GM13976 (cell line): ENCODE data around the gene TRPM2.
"Not testable (repeated sequence)": the region's sequence is repeated elsewhere in the genome, so short reads cannot be mapped to it uniquely, and the experiment has no call there.

Experiments
- DNase-seq: peaks from one replicate; pipeline ENCODE4 v3.0.0; 2012; ENCODE audit warnings: low spot score
- in situ Hi-C: fragments of 300-500 bp; cut with MboI; formaldehyde crosslinking; loops from one replicate; pipeline ENCODE4 v1.12.0; 2022; ENCODE audit warnings: low sequenced_read_pairs, mixed read lengths, inconsistent platforms; ENCODE audit not compliant: unreplicated experiment
- TF ChIP-seq, protein P1 (sequence below): IDR thresholded peaks from 2 replicates; pipeline ENCODE4 v1.5.1; 2012; ENCODE audit warnings: borderline replicate concordance, mild to moderate bottlenecking; ENCODE audit not compliant: insufficient read depth; ENCODE audit errors: extremely low read depth, missing control alignments, control extremely low read depth

Gene TRPM2

DNA sequence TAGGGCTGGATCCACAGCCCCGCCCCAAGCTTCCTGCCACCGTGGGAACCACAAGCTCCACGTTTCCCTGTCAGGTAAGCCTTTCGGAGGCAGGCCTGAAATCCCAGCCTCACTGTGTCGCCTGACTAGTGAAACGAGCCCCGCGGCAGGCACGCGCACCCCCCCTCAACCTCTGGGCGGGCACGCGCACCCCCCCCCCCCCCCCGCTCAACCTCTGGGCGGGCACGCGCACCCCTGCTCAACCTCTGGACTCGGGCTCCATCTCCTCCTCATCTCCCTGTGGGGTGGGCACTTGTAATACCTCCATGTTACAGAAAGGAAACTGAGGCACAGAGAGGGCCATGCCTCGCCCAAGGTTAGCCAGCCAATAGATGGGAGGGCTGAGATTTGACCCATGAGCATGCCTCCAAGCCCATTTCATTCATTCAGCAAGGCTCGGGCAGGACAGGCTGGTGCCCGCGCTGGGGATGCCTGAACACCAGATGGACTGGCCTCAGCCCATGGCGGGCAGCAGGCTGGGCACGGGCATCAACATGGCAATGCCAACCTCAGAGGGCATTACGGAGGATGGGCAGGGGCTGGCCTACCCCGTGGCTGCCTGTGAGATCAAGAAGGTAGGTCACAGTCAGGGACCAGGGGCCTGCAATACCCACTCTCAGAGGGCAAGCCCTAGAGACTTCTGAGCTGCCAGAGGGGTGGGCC is 18.9 kb upstream of the TRPM2 start:
- TF ChIP-seq, protein P1, sequence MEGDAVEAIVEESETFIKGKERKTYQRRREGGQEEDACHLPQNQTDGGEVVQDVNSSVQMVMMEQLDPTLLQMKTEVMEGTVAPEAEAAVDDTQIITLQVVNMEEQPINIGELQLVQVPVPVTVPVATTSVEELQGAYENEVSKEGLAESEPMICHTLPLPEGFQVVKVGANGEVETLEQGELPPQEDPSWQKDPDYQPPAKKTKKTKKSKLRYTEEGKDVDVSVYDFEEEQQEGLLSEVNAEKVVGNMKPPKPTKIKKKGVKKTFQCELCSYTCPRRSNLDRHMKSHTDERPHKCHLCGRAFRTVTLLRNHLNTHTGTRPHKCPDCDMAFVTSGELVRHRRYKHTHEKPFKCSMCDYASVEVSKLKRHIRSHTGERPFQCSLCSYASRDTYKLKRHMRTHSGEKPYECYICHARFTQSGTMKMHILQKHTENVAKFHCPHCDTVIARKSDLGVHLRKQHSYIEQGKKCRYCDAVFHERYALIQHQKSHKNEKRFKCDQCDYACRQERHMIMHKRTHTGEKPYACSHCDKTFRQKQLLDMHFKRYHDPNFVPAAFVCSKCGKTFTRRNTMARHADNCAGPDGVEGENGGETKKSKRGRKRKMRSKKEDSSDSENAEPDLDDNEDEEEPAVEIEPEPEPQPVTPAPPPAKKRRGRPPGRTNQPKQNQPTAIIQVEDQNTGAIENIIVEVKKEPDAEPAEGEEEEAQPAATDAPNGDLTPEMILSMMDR, result no peak
- in situ Hi-C loops, result no loop called here
- no peak for DNase-seq

DNA sequence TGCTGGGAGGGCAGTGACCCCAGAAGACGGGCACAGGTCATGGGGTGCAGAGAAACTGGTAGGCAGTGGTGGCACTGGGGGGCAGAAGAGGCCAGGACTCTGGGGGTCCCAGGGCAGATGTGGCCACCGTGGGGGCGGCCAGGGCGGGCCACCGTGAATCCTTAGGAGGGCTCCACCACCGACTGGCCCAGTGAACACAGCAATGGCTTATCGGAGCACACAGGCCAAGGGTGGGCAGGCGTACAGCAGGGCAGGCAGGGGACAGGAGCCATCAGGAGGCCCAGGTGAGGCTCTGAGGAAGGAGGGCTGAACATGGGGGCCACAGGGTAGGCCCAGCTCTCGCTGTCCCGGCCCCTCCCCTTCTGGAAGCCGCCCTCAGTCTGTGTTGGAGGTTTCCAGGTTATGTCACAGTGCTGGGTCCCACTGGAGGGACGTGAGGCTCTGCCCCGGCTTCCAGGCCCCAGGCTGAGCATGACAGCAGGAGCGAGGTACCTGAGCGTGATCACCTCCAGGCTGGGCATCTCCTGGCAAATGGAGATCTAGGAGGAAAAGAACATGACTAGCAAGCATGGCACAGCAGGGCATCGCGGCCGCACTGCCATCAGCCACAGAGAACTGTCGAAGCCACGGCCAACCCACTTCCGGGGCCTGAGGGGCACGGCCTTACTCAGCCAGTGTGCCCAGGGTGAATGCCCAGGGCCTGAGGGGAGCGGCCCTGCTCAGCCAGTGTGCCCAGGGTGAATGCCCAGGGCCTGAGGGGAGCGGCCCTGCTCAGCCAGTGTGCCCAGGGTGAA is 18.0 kb upstream of the TRPM2 start:
- TF ChIP-seq, protein P1, result no peak
- in situ Hi-C loops, result no loop called here
- no peak for DNase-seq

DNA sequence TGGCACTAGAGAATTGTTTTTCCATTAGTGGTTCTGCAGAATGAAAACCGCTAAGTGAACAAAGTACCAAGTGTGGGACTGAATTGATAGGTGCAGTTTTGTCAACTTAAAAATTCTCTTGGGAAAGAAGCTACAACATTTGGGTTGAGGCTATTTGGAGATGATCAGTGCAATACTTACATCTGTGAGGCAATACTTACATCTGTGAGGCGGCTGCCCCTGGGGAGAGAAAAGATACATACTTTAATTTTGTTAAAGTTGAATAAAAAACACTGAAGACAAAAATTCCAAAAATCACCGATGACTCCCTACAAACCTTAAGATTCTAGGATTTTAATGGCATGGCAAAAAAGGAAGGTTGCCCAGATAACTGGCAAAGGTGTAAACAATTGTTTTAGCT is 16.0 kb upstream of the TRPM2 start:
- in situ Hi-C loops, result no loop called here
- TF ChIP-seq, protein P1, result no peak
- no peak for DNase-seq

DNA sequence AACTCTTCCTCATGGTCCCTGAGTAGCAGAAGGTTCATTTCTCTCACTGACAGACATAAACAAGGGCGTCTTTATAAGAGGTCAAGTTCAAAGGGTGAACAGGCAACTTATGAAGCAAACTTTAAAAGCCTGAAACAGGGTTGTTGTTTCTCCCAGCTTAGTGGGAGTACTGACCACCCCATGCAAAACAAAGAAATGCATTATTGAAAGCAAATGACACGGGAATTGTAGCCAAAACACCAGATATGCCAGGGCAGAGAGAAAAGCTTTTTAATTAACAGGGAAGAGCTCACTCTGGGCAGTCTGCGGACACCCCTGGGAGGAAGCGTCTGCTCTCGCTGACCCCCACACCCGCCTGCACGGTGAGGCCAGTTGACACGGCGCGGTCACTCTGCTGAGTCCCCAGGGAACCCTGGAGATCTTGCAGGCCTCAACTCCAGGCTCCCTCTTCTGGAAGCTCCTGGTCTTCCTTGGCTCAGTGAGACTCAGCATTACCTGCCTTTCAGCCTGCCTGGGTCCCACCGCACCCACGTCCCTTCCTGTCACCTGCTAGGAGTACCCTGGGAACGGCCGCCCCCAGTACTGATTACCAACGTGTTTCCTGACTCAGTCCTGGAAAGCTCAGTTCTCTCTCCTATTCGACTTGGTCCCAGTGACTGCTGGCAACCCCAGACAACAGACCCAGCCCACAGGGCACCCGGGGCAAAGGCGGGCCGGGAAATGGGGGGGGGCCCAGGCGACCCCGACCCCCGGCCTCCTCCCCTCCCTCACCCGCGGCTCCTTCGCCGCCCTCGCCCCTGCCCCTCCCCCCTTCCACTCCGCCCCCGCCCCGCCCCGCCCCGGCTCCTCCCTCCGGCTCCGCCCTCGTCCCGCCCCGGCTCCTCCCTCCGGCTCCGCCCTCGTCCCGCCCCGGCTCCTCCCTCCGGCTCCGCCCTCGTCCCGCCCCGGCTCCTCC is 15.2 kb upstream of the TRPM2 start:
- TF ChIP-seq, protein P1, result no peak
- in situ Hi-C loops, result no loop called here
- DNase-seq, result peak; percentile 71

DNA sequence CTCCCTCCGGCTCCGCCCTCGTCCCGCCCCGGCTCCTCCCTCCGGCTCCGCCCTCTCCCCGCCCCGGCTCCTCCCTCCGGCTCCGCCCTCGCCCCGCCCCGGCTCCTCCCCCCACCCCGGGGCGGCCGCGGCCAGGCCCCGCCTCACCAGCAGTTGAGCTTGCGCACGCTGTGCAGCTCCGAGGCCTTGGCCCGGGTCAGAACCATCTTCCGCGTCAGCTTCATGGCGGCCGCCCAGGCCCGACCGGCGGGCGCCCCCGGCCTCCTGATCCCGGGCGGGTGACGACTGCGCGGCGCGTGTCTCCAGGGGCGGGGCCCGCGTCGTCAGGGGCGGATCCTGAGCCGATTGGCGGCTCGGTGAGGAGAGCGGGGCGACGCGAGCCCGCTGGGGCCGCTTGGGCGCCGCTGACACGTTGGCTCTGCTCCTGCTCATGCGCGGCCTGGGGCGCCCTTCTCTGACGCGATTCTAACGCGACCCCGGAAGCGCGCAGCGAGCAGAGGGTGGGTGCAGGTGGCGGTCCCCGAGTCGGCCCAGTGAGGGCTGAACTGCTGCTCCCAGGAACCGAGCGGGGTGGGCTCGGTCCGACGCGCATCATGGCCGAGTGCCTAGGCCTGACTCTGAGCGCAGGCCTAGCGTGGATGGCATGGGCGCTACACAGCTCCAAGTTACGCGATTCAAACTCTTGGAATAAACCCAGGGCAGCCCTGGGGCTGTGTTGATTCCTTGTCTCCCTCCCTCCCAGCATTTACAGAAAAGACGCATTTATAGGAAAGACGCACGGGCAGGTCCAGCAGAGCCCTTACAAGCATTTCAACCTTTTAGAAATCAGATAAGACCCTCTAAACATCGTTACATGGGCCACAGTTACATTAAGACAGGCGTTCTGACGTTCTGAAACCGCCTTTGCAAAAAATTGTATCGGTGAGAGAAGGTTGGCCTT is 14.2 kb upstream of the TRPM2 start, which contains the start of gene CFAP410:
Gene CFAP410 (minus strand): TSS at position 420 of the 940 bp plus-strand sequence. CDS start 196 bp downstream, at position 224.
- TF ChIP-seq, protein P1, result no peak
- in situ Hi-C loops, result no loop called here
- DNase-seq, result peak; percentile 99

DNA sequence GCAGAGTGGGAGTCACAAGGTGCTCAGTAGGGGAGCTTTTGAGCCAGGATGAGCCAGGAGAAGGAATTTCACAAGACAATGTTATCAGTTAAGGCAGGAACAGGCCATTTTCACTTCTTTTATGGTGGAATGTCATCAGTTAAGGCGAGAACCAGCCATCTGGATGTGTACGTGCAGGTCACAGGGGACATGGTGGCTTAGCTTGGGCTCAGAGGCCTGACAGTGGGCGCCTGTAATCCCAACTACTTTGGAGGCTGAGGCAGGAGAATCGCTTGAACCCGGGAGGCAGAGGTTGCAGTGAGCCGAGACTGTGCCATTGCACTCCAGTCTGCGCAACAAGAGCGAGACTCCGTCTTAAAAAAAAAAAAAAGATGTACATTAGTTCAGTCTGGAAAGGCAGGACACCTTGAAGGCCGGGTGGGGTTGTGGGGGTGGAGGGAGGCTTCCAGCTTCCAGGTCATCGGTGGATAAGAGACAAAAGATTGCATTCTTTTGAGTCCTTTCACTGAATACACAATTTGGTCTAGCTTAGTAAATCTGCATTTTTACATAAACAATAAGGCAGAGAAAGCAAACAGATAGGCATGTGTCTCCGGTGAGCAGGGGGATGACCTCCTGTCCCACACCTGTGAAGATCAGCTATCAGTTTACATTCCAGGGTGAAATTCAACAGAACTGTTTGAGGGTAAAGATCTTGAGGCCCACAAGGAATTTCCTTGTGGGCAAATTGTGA is 11.5 kb upstream of the TRPM2 start:
- not testable (repeated sequence) for DNase-seq
- in situ Hi-C loops, result loop anchor here (10.0 kb wide), 1 partner anchor 453 kb away; no protein-coding TSS in a partner anchor

DNA sequence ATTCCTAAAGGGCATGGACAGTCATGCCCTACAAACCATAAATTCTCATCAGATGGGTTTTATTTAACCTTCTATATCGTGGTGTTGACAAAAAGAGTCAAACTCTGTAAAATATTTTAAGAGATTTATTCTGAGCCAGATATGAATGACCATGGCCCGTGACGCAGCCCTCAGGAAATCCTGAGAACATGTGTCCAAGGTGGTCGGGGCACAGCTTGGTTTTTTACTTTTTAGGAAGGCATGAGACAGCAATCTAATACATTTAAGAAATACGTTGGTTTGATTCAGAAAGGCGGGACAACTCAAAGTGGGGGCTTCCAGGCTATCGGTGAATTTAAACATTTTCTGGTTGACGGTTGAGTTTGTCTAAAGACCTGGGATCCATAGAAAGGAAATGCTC is 10.4 kb upstream of the TRPM2 start:
- not testable (repeated sequence) for DNase-seq
- in situ Hi-C loops, result loop anchor here (10.0 kb wide), 1 partner anchor 452 kb away; no protein-coding TSS in a partner anchor
